Hematopoietic multipotent progenitor cell treated with erythropoietin and hydrocortisone succinate and interleukin-3 and kit ligand, for 15 days (in vitro differentiated cells): ENCODE data around the gene CMSS1.

ENCODE experiments used
- DNase-seq: peaks from one replicate; pipeline ENCODE4 v3.0.0-alpha.2; 2015; ENCODE audit warnings: low spot score

CMSS1 gene

GRCh38 chr3:99875581-99875928 is 57.9 kb downstream of the CMSS1 start:
- no peak for DNase-seq

GRCh38 chr3:99875929-99876841 is 58.5 kb downstream of the CMSS1 start:
- DNase-seq, result peak; percentile 39

GRCh38 chr3:99877031-99877579 is 59.4 kb downstream of the CMSS1 start:
- no peak for DNase-seq

- no peak for DNase-seq
These were observed 60.3 kb downstream of the CMSS1 start for GRCh38 chr3:99878005-99878404.

GRCh38 chr3:99879275-99879674 is 61.6 kb downstream of the CMSS1 start:
- DNase-seq, result no peak

GRCh38 chr3:99881121-99881524 is 63.5 kb downstream of the CMSS1 start:
- DNase-seq, result no peak

- DNase-seq, result no peak
These were observed 64.9 kb downstream of the CMSS1 start for GRCh38 chr3:99882436-99883137.

- DNase-seq, result no peak
These were observed 65.4 kb downstream of the CMSS1 start for GRCh38 chr3:99883138-99883461.

- DNase-seq, result no peak
These were observed 66.0 kb downstream of the CMSS1 start for GRCh38 chr3:99883693-99884092.

- DNase-seq, result no peak
These were observed 66.8 kb downstream of the CMSS1 start for GRCh38 chr3:99884484-99884883.

GRCh38 chr3:99885085-99885484 is 67.4 kb downstream of the CMSS1 start:
- DNase-seq, result no peak

- no peak for DNase-seq
These were observed 68.2 kb downstream of the CMSS1 start for GRCh38 chr3:99885851-99886250.

- no peak for DNase-seq
These were observed 74.1 kb downstream of the CMSS1 start for GRCh38 chr3:99891610-99892285.

- no peak for DNase-seq
These were observed 74.7 kb downstream of the CMSS1 start for GRCh38 chr3:99892332-99892731.

- no peak for DNase-seq
These were observed 77.6 kb downstream of the CMSS1 start for GRCh38 chr3:99895131-99895696.

GRCh38 chr3:99895703-99896441 is 78.2 kb downstream of the CMSS1 start:
- no peak for DNase-seq

GRCh38 chr3:99896482-99896881 is 78.8 kb downstream of the CMSS1 start:
- DNase-seq, result no peak

- no peak for DNase-seq
These were observed 81.9 kb downstream of the CMSS1 start for GRCh38 chr3:99899603-99900002.

GRCh38 chr3:99900248-99900647 is 82.6 kb downstream of the CMSS1 start:
- DNase-seq, result no peak

- no peak for DNase-seq
These were observed 83.7 kb downstream of the CMSS1 start for GRCh38 chr3:99901200-99901926.

- no peak for DNase-seq
These were observed 84.4 kb downstream of the CMSS1 start for GRCh38 chr3:99902091-99902490.
